ENCODE results near the gene EPB41L2.
"Not testable (repeated sequence)": the region's sequence is repeated elsewhere in the genome, so short reads cannot be mapped to it uniquely, and the experiment has no call there.

EPB41L2 gene

DNA sequence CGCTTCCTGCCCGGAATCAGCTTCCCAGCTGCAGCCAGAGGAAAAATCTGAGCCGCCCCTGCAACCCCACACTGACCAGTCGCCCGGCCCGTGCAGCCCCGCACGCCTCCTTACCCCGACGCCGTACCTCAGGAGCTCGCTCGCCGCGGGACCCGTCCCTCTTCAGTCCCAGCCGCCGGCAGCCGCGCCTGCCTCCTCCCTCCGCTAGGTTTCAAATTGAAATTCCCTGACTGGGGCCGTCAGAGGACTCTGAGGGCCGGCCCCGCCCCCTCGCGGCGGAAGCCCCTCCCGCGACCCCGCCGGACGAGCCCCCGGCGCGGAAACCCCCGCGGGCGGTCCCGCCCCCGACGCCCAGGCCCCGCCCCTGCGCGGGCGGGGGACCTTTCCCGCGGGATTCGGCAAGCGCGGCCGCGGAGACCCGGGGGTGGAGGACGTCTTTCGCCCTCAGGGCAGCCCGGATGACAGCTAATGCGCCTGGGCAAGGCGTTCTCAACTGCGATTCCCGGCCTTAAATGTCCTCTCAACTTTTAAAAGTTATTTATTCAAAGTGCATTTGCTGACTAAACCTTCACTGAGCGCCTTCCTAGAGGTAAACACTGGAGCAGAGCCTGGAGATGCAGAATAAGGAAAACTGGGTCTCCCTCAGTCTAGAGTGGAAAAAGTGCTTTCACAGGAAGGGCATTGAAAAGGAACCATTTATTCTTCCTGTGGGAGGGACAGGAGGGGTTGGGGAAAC is at the start of gene EPB41L2:
Gene EPB41L2 (minus strand): TSS at position 218 of the 736 bp plus-strand sequence. CDS start 106,760 bp downstream, outside the sequence.
- peak; percentile 92 for DNase-seq (ENCODE audit: low spot score)

- DNase-seq (ENCODE audit: low spot score) = no peak
Observed at GRCh38 chr6:131112249-131112648, 49.2 kb upstream of the EPB41L2 start.

DNA sequence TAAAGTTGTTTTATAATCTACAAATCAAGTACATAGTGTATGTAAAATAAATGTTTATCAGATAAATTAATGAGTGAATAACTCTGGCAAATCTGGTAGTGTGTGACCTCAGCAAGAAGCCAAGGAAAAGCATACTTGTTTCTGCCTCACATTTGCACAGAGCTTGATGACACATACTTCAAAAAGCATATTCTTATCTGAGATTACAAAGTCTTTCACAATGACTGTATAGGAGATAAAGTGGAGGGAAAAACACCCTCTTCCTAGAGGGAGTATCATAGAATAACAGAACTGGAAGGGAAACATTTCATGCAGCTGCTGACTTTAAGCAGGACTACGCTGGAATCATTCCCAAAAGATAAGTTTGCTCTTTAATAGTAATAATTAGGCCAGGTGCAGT is 44.1 kb upstream of the EPB41L2 start:
- DNase-seq (ENCODE audit: low spot score) = peak; percentile 33

- DNase-seq (ENCODE audit: low spot score) = no peak
Observed at GRCh38 chr6:131103901-131104300, 40.9 kb upstream of the EPB41L2 start.

DNA sequence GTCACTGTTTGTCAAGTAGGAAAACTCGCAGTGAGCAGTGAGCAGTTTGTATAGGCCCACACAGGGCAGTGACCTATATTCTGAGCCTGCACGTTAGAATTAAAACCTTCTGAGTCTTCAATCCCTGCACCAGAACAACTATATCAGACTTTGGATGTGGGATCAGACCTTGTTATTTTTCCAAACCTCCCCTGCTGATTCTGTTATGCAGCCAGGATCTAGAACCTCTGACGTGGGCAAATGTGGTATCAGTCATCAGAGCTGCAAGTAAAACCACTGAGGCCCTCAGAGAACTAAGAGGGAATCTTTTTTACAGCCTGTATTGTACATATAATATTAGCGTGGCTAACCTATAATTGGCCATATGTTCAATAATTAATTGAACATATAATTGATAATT is 40.3 kb upstream of the EPB41L2 start:
- no peak for DNase-seq (ENCODE audit: low spot score)

DNA sequence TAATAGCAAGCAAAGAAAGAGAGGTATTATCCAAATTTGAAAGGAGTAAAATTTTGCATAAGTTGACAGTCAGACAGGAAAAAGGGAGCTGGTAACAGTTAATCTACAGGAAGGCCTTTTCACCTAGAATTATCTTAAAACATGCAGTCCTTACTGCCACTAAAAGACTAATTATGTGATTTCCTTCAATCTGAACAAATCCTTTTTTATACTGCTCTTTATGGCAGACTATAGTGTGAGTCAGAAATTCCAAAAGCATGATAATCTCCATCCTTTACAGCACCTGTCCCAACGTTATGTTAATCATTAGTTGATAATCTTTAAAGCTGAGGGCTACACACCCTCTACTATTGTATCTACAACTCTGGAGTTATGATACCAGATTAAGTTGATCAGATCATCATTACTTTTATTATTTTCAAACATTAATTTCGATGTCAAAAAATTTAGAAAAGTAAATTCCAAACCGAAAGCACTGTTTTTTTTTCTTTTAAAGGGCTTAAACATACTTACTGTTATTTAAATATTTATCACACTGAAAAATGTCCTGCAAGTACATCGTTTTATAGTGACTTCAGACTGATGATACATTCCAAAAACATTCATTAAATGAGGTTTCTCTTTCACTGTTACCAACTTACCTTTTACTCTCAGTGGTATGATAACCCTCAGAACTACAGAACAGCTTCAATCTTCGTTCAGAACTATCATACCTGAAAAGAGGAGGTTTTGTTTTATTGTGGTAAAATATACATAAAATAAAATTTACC is 39.1 kb upstream of the EPB41L2 start:
- no peak for DNase-seq (ENCODE audit: low spot score)

DNA sequence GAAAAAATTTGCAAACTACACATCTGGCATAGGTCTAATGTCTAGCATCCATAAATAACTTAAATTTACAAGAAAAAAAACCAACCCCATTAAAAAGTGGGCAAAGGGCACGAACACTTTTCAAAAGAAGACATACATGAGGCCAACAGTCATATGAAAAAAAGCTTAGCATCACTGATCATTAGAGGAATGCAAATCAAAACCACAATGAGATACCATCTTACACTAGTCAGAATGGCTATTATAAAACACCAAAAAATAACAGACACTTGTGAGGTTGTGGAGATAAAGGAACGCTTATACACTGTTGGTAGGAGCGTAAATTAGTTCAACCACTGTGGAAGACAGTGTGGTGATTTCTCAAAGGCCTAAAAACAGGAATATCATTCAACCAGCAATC is 33.7 kb upstream of the EPB41L2 start:
- no peak for DNase-seq (ENCODE audit: low spot score)

DNA sequence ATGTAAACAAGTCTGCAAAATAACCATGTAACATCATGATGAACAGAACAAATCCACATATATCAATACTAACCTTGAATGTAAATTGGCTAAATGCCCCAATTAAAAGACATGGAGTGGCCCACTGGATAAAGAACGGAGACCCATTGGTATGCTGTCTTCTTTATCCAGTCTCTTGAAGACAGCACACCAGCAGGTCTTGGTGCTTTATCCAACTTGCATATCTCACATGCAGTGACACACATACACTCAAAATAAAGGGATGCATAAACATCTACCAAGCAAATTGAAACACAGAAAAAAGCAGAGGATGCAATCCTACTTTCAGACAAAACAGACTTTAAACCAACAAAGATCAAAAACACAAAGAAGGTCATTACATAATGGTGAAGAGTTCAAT is 30.3 kb upstream of the EPB41L2 start:
- no peak for DNase-seq (ENCODE audit: low spot score)

DNA sequence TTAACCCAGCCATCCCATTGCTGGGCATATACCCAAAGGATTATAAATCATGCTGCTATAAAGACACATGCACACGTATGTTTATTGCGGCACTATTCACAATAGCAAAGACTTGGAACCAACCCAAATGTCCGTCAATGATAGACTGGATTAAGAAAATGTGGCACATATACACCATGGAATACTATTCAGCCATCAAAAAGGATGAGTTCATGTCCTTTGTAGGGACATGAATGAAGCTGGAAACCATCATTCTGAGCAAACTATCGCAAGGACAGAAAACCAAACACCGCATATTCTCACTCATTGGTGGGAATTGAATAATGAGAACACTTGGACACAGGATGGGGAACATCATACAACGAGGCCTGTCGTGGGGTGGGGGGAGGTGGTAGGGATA is 28.9 kb upstream of the EPB41L2 start:
- DNase-seq (ENCODE audit: low spot score) = not testable (repeated sequence)

- not testable (repeated sequence) for DNase-seq (ENCODE audit: low spot score)
Observed at GRCh38 chr6:131090339-131090738, 27.3 kb upstream of the EPB41L2 start.

DNA sequence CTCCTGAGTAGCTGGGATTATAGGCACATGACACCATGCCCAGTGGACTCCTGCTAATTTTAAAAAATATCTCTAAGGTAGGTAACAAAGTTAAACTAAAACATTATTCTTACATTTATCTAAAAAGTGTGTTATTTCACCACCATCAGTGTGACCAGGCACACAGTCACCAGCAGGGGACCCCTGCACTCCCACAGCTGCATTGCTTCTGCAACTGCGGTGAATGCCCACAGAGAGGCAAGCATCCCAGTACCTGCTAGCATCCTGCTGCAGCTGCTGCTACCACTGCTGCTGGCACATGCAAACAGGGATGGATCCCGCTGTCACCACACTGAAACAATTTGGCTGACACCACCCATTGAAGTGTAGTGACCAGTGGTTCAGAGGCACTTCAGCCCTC is 21.9 kb upstream of the EPB41L2 start:
- DNase-seq (ENCODE audit: low spot score) = no peak

- no peak for DNase-seq (ENCODE audit: low spot score)
Observed at GRCh38 chr6:131083687-131084086, 20.6 kb upstream of the EPB41L2 start.

- DNase-seq (ENCODE audit: low spot score) = no peak
Observed at GRCh38 chr6:131082335-131082734, 19.3 kb upstream of the EPB41L2 start.

GRCh38 chr6:131080084-131080483 is 17.0 kb upstream of the EPB41L2 start:
- no peak for DNase-seq (ENCODE audit: low spot score)

- no peak for DNase-seq (ENCODE audit: low spot score)
Observed at GRCh38 chr6:131073577-131073976, 10.5 kb upstream of the EPB41L2 start.

- no peak for DNase-seq (ENCODE audit: low spot score)
Observed at GRCh38 chr6:131070061-131070460, 7.0 kb upstream of the EPB41L2 start.

- no peak for DNase-seq (ENCODE audit: low spot score)
Observed at GRCh38 chr6:131068165-131068564, 5.1 kb upstream of the EPB41L2 start.

DNA sequence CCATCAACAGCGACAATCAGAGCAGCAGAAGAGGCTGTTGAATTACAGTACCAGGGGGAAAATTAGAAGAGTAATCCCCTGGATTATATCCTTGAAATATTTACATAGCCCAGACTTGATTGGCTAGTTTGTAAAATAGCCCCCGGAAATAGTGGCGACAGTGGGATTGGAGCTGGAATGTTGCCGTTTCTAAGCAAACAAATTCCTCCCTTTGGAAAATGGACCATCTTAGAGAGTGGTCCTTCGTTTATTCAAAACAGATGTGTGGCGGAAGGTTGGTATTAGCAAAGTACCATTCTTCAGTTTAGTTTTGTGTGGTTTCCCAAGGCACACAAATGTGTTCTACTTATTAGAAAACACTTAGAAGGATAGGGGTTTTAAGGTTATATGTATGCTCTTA is 4.5 kb upstream of the EPB41L2 start:
- no peak for DNase-seq (ENCODE audit: low spot score)

- no peak for DNase-seq (ENCODE audit: low spot score)
Observed at GRCh38 chr6:131065824-131066171, 2.8 kb upstream of the EPB41L2 start.

- no peak for DNase-seq (ENCODE audit: low spot score)
Observed at GRCh38 chr6:131065112-131065823, 2.2 kb upstream of the EPB41L2 start.

DNA sequence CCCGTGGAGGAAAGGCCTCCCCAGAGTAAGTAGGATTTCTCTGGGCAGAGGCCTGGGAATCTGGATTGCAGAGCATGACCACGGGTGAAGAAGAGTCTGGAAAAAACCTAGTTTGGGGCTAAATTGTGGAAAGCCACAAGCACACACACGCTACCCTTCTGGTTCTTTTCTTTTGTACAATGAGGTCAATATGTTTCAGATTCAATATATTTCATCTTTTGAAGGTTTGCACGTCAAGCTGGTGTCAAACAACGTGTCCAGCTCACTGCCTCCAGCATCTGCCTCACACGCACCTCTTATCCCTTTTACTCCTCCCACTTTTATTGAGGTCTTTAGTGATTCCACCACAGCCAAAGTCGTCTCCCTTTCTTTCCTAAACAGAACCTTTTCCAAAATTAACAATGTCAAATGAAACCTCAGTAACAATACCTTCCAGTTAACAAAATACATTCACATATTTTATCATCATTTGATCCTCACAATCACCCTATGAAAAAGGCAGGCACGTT is 773 bp upstream of the EPB41L2 start:
- no peak for DNase-seq (ENCODE audit: low spot score)

- DNase-seq (ENCODE audit: low spot score) = no peak
Observed at GRCh38 chr6:131062241-131063027, 611 bp downstream of the EPB41L2 start.
